Measurements from ENCODE around the gene ZNF827.

The ZNF827 gene

GRCh38 chr4:145888393-145888792, 50.2 kb downstream of the ZNF827 start:
- no peak for DNase-seq (ENCODE audit: extremely low read depth, low read depth)

GRCh38 chr4:145887241-145887991, 51.2 kb downstream of the ZNF827 start:
- TF ChIP-seq CTCF (IDR thresholded peaks at IDR 0.05; ENCODE audit: low read depth, low read length), result peak; percentile 30
- DNase-seq (ENCODE audit: extremely low read depth, low read depth), result peak; percentile 70

More at GRCh38 chr4:145888393-145888792, 50.2 kb downstream of the ZNF827 start:
- peak; percentile 10 for TF ChIP-seq CTCF (IDR thresholded peaks at IDR 0.05; ENCODE audit: low read depth, low read length)

GRCh38 chr4:145886871-145887240, 51.8 kb downstream of the ZNF827 start:
- TF ChIP-seq CTCF (IDR thresholded peaks at IDR 0.05; ENCODE audit: low read depth, low read length), result no peak
- no peak for DNase-seq (ENCODE audit: extremely low read depth, low read depth)

- no peak for TF ChIP-seq CTCF (IDR thresholded peaks at IDR 0.05; ENCODE audit: low read depth, low read length)
- DNase-seq (ENCODE audit: extremely low read depth, low read depth), result no peak
Measured at GRCh38 chr4:145885666-145886065, 53.0 kb downstream of the ZNF827 start.

GRCh38 chr4:145884775-145885174, 53.8 kb downstream of the ZNF827 start:
- TF ChIP-seq CTCF (IDR thresholded peaks at IDR 0.05; ENCODE audit: low read depth, low read length), result no peak

GRCh38 chr4:145883101-145883694, 55.4 kb downstream of the ZNF827 start:
- TF ChIP-seq CTCF (IDR thresholded peaks at IDR 0.05; ENCODE audit: low read depth, low read length), result no peak
- DNase-seq (ENCODE audit: extremely low read depth, low read depth), result no peak

More at GRCh38 chr4:145884775-145885174, 53.8 kb downstream of the ZNF827 start:
- no peak for DNase-seq (ENCODE audit: extremely low read depth, low read depth)

GRCh38 chr4:145882604-145883003, 56.0 kb downstream of the ZNF827 start:
- TF ChIP-seq CTCF (IDR thresholded peaks at IDR 0.05; ENCODE audit: low read depth, low read length), result no peak
- no peak for DNase-seq (ENCODE audit: extremely low read depth, low read depth)
